Measurements from ENCODE around the gene RELL2.

RELL2 gene

GRCh38 chr5:141650851-141651727 is 14.3 kb downstream of the RELL2 start, which contains the start of gene FCHSD1:
FCHSD1 (minus strand) TSS chr5:141651418; CDS start chr5:141651368, 50 bp downstream.
- peak; percentile 52 for DNase-seq (ENCODE audit: extremely low read depth, low read depth)
- TF ChIP-seq, protein P1, sequence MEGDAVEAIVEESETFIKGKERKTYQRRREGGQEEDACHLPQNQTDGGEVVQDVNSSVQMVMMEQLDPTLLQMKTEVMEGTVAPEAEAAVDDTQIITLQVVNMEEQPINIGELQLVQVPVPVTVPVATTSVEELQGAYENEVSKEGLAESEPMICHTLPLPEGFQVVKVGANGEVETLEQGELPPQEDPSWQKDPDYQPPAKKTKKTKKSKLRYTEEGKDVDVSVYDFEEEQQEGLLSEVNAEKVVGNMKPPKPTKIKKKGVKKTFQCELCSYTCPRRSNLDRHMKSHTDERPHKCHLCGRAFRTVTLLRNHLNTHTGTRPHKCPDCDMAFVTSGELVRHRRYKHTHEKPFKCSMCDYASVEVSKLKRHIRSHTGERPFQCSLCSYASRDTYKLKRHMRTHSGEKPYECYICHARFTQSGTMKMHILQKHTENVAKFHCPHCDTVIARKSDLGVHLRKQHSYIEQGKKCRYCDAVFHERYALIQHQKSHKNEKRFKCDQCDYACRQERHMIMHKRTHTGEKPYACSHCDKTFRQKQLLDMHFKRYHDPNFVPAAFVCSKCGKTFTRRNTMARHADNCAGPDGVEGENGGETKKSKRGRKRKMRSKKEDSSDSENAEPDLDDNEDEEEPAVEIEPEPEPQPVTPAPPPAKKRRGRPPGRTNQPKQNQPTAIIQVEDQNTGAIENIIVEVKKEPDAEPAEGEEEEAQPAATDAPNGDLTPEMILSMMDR (IDR thresholded peaks at IDR 0.05; ENCODE audit: low read depth, low read length): no peak

DNA sequence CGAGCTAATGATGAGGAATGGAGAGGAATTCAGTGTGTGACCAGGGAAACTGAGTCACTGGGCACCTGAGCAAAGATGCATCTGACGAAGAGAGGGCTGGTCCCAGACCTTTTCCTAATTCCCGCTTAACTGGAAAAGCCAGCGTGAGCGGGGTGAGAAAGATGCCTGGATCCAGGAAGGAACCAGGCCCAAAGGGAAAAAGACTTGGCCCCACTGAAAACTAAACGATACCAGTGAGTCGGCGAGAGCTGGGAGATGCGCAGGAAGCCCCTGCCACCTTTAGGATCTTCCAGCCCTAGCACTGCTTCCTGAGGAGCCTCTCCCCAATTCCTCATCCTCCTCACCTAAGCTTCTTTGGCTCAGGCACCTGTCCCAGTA is 14.9 kb downstream of the RELL2 start:
- DNase-seq (ENCODE audit: extremely low read depth, low read depth): no peak
- TF ChIP-seq, protein P1 (IDR thresholded peaks at IDR 0.05; ENCODE audit: low read depth, low read length): no peak

GRCh38 chr5:141654298-141654697 is 17.5 kb downstream of the RELL2 start:
- TF ChIP-seq, protein P1 (IDR thresholded peaks at IDR 0.05; ENCODE audit: low read depth, low read length): no peak
- no peak for DNase-seq (ENCODE audit: extremely low read depth, low read depth)

- TF ChIP-seq, protein P1 (IDR thresholded peaks at IDR 0.05; ENCODE audit: low read depth, low read length): no peak
- DNase-seq (ENCODE audit: extremely low read depth, low read depth): no peak
These were observed 18.2 kb downstream of the RELL2 start for GRCh38 chr5:141655020-141655419.

DNA sequence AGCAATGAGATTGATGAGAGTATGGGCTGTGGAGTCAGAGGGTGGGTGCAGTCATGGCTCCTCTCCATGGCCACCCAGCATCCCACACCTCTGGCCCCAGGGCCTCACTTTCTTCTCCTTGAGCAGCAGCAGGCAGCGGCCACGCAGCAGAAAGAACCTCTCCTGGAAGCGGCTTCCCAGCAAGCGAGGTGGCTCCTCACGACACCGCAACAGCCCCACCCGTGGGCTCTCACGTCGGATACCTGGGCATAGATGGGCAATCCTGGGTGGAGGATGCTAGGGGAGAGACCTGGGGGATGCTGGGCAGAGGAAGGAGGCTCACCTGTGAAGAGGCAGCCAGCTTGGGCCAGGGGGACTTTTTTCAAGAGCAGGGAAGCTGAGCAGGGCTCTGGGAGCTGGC is 19.6 kb downstream of the RELL2 start:
- no peak for DNase-seq (ENCODE audit: extremely low read depth, low read depth)
- TF ChIP-seq, protein P1 (IDR thresholded peaks at IDR 0.05; ENCODE audit: low read depth, low read length): no peak

DNA sequence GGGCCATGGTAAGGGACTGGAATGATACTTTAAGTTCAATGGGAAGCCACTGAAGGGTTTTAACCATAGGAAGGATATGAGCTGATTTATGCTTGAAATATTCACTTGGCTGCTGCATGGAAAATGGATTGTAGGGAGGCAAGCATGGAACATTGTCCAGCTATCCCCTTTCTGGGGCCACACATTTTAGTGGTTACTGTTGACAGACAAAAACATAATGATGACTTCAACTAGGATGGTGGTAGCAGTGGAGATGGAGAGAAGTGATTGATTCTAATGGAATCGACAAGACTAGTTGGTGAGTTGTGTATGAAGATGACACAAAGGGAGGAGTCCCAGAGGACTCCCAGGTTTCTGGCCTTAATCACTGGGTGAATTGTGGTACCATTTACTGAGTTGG is 20.6 kb downstream of the RELL2 start:
- TF ChIP-seq, protein P1 (IDR thresholded peaks at IDR 0.05; ENCODE audit: low read depth, low read length): no peak
- no peak for DNase-seq (ENCODE audit: extremely low read depth, low read depth)

GRCh38 chr5:141657937-141658545 is 21.2 kb downstream of the RELL2 start:
- peak; percentile 56 for DNase-seq (ENCODE audit: extremely low read depth, low read depth)
- TF ChIP-seq, protein P1 (IDR thresholded peaks at IDR 0.05; ENCODE audit: low read depth, low read length): no peak
